SHP77 (cell line): ENCODE measurements around the gene RBM43.
"Not testable (repeated sequence)": the region's sequence is repeated elsewhere in the genome, so short reads cannot be mapped to it uniquely, and the experiment has no call there.

Experiments used
- DNase-seq, 2 experiments: peaks; one replicate each; lab custom pipeline; 2025; lab: John Stamatoyannopoulos, UW

The RBM43 gene

DNA sequence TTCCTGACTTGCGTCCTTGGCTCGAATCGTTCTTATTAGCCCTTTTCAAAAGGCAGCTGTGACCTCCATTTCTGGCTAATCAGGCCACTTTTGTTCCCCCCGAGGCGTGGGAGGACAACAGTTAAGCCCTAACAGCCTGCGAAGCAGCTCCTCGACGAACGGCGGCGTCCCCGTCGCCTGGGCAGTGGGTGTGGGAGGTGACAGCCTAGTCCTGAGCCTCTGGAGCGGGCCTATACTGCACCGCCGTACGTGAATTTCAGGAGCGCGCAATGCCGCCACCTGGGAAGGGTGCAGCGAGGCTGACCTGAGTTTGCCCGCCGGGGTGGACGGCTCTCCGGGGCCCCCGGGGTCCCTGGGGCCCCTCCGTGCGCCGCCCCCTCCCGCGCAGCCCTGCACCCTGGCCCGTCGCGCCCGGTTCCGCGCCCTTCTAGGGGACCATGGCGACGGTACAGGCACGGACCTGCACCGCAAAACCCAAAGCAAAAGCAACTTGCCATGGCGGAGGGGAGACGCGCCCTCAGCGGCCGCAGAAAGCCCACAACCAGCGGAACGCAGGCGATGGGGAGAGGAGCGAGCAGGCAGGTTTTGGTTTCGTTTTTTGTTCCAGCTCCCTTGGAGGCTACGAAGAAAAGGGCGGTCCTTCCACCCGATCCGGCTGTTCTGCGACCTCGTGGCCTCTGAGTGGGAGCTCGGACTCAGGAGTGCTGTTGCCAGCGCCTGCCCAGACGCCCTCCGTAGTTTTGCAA is at the start of gene RBM43:
Gene RBM43 (minus strand): TSS at position 633 of the 746 bp plus-strand sequence. CDS start 136 bp downstream, at position 497.
- DNase-seq: peak; percentile 0 to 5

DNA sequence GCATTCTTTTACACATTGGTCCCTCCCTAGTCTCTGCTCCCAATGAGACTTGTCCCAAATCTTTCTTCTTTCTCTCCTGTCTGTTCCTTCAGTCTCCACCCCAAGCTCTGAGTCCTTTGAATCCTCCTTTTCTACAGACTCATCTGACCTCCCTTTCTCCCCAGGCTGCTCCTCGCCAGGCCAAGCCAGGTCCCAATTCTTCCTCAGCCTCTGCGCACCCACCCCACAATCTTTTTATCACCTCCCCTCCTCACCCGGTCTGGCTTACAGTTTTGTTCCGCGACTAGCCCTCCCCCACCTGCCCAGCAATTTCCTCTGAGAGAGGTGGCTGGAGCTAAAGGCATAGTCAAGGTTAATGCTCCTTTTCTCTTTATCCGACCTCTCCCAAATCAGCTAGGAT is 48.6 kb upstream of the RBM43 start:
- not testable (repeated sequence) for DNase-seq

DNA sequence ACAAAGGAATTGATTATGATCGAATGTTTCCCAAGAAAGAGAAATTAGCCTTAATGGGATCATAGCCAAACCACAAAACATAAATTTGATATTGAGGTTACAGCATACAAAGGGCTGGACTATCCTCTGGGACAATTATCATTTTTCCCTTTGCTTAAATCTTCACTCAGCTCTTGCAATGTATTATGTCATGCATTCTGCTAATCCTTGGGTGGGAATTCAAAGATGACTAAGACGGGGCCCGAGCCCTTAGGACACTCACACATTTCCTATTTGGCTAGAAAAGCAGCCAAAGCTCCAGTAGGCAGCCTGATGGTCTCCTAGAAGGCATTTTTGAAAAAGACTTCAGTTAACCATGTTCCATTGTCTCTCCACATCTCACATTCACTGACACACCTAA is 45.0 kb upstream of the RBM43 start:
- DNase-seq: no peak

DNA sequence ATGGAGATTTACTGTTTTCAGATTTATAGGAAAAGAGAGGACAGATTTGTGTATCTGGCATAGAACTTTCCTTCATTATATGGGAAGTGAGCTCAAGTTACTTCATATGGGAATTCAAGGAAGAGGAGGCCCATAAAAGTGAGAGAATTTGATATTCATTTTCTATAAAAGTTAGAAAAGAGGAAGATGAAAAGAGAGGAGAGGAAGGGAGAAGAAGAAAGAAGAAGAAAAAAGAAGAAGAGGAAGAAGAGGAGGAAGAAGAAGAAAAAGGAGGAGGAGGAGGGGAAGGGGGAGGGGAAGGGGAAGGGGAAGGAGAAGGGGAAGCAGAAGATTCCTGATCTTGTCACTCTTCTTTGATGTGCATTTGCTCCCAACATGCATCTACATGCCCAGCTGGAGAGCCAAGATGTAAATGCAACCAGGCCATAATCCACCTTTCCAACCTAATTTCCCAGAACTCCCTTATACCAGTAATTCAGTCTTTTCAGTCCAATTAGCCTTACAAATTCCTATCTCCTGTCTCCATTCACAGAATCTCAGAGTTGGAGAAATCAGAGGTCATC is 43.5 kb upstream of the RBM43 start:
- DNase-seq: no peak

DNA sequence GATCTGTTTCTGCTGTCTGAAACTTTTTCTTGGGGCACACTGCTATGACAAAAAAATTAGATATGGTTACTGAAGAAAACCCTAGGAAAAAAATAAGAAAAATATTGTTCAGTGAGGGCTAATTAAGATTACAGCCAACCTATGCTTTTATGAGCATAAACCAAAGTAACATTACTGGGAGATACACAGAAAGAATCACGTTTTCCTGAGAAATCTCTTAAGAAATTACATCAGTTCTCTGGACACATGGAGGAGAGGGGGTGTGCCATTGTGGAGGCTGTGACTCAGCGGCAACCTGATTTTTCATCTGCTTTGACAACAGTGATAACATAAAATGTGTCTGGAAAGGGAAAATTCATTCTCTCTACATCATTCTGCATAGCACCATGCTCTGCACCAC is 41.2 kb upstream of the RBM43 start:
- no peak for DNase-seq

DNA sequence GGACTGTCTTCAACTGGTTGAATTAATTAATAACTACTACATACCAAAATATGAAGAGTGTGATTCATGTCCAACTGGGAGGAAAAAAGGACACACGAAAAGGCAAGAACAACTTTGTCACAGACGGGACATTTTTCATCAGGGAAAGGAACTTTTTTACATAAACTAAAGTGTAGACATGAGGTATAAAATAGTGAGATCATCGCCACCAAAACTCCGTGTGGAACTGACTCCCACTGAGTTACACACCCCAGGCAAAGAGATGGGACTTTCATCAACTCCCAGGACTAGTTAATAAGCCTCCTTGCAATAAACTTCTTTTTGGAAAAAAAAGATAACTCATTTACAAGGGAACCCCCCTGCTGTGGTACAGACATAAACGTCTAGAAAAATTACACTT is 40.7 kb upstream of the RBM43 start:
- no peak for DNase-seq

DNA sequence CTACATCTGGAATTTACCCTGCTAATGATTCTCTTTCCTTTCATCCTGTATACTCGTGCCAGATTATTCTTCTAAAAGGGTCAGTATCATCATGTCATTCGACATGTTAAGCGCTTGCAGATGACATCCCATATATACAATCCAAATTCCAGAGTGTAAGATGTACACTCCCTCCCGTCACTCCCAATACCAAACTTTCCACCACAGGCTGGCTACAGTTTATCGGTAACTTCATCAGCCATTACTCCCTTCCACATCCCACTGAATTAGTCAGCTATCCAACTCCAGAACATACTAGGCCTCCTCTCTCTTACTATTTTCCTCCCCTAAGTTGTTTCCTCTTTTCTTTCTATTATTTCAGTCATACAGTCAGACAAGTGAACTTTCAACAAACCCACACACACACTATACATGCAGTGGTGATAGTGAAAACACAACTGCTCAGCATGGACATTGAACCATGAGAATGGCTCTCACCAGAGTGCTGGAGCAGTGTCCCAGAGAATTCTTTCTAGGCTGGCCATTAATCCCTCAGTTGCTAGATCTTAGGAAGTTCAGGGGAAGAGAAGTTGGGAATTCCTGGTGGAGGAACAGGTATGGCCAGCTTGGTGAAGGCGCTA is 38.4 kb upstream of the RBM43 start:
- DNase-seq: no peak

DNA sequence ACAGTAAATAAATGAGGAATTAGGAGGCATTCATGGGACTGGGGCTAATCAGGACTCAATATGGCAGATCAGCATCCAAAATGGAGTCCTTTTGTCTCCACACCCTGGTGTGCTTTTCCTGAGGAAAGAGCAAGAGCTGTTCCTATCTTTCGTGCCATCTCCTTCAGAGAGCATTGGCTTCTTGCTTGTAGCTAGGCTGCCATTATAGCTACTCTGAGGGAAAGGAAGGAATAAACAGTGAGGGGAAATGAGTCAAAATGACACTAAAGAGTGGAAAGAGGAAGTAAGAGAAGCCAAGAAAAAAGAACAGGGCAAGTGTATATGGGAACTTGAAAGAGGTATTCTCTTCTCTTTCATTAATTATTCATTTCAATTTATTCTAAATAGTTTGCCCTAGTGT is 36.2 kb upstream of the RBM43 start:
- no peak for DNase-seq

DNA sequence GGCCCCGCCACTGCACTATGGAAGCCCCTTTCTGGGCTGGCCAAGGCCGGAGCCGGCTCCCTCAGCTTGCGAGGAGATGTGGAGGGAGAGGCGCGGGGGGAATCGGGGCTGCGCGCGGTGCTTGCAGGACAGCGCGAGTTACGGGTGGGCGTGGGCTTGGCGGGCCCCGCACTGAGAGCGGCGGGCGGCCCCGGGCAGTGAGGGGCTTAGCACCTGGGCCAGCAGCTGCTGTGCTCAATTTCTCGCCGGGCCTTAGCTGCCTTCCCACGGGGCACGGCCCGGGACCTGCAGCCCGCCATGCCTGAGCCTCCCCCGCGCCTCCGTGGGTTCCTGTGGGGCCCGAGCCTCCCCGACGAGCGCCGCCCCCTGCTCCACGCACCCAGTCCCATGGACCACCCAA is 34.3 kb upstream of the RBM43 start:
- DNase-seq: not testable (repeated sequence)

DNA sequence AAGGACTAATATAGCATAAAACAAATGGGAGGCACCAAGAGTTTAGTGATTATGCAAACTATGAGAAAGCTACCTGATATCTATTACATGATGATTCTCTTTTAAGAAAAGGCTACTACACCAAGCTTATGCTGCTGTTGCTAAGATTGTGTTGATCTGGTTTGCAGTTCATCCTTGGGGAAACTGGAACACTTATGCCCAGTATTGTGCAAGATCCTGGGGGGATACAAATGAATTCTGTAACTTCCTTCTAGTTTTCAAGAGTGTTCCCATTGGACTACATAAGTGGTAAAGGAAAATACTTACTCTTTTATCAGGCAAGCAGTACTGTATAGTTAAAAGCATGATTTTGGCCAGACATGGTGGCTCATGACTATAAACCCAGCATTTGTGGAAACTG is 30.9 kb upstream of the RBM43 start:
- DNase-seq: no peak

DNA sequence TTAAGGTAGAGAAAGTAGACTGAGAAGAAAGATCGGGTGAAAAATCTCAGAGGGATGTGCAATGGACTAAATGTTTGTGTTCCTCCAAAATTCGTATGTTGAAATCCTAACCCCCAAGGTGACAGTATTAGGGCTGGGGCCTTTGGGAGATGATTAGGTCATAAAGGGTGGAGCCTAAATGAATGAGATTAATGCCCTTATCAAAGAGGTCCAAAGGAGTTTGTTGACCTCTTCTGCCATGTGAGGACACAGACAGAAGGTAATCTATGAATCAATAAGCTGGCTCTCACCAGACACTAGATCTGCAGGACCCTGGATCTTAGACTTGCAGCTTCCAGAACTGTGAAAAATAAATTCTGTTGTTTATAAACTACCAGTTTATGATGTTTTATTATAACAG is 30.5 kb upstream of the RBM43 start:
- no peak for DNase-seq

DNA sequence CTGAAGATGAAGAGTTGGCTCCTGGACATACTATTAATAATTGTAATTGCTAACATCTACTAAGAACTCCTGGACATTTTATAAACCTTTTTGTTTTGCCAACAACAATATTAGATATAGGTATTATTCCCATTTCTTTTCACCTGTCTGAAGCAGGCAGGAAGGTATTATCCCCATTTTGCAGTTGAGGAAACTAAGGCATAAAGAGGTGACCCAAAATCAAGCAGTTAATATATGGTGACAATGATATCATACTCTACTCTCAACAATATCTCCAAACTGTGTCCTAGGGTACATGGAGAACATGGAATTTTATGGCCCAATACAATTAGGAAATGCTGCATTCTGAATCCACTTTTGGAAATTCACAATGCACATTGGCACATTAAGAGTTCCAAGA is 29.6 kb upstream of the RBM43 start:
- no peak for DNase-seq

DNA sequence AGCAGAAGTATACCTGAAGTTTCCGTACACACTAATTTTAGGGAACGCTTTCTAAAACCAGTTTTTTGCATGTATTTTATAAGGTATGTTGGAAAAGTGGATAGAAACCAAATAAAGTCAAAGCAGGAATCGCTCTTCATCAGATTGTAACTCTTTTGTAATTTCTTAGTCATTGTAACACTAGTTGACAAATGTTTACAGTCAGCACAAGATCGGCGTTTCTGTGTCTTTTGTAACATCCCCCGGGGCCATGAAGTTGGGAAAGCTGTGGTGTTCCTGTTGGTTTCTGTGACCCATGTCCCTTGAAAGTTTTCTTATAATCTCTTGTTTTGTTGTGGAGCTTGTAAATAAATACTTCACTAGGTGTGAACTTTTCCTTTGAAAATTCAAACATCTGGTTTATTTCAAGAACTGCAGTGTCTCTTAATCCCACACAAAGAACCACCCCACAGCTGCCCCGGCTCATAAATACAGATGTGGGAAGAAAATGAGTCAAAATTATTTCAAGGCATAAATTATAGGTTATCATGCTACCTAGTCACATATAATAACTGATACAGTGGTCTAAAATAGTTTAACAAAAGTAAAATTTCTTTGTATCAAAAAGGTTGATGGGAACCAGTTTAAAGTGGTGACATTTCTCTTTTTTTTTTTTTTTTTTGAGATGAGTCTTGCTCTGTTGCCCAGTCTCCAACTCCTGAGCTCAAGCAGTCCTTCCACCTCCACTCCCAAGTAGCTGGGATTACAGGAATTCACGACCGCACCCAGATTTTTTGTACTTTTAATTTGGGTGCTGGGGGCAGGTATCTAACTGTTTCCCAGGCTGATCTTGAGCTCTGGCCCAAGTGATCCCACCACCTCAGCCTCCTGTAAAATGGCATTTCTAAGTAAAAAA is 28.6 kb upstream of the RBM43 start:
- DNase-seq: no peak

DNA sequence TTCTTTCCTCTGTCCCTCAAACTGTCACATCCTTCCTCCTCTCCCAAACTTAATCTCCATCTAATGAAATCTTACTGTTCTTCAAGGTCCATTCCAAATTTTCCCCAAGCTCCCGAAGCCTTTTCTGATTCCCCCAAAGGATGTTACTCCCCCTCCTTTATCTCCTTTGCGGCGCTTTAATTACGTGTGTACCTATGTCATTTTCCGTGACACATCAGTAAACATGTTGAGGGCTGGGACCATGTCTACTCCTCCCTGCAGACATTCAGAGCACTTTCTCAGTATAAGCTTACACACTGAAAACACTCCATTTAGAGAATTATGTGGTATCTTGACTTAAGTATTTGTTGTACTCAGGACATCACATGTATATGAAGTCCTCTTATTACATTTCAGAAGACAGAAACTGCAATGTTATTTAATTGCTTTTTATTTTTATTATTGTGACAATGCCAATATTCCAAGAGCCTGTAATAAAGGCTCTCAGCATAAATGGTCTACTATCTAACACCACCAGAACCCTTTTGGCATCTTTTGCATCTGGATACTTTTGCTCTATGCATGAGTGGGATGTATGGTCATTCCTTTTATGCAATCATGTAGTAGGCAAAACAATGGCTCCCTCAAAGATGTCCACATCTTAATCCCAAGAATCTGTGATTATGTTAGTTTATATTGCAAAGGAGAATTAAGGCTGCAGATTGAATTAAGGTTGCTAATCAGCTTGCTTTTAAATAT is 26.0 kb upstream of the RBM43 start:
- DNase-seq: no peak

DNA sequence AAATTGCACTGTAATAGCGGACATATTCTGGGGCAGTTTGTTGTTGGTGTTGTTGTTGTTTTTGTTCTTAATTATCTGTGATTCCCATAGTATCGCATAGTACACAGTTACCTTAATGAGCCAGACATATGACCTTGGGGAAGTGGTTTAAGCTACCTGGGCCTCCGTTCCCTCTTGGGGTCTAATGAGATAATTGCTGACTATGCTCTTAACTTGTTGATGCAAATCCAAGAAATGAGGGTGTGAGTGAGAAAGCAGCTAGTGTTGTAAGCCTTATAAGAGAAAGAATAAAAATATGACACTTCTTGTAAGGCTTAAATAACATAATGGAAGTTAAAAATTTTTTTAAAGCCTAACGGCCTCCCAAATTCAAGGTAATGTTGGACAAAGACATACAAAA is 20.7 kb upstream of the RBM43 start:
- no peak for DNase-seq

DNA sequence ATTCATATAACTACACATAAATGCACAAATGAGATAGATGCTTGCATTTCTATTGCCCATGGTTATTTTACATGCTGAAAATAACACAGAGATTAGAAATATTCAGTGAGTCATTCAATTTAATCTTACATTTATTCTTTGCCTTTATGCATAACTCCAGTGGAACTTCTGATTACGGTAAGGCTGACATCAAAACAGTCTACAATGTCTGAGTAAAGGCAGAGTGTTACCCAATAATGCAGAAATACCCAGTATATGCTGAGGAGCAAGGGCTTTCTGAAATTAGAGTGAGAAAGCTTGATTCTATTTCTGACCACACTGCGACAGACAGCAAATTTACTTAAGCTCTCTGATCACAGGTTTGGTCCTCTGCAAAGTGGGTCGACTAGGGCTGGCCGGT is 18.6 kb upstream of the RBM43 start:
- DNase-seq: no peak

DNA sequence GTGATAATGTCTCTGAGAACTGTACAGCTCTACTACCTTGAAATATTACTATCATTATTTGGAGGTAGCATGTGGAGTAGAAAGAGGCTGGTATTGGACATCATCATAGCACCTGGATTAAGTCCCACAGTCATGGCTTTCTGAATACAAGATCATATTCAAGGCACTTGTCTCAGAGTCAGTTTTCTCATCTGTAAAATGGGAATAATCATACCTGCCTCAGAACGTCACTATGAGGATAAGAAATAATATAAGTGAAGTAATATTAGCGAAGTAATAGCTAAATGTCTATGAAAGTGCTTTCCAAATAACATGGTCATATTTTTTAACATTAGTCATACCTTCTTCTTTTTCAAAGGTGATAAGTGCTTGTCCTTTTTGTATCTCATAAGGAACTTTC is 16.8 kb upstream of the RBM43 start:
- no peak for DNase-seq

DNA sequence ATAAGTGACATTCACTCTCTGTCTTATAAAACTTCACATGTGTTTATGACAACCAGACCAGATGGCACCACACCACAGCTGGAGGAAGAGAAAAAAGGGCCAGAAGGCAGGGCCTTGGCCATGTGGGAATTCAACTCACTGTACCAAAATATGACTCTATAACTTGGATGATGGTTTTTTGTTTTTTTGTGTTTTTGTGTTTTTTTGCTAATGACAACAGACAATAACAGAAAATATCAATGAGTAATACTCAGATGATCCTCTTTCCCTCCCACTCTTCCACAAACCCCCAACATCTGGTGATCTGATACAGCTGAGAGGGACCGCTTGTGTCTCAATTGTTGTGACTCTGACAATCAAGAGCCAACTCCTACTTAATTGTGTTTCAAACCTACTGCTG is 15.4 kb upstream of the RBM43 start:
- DNase-seq: no peak

DNA sequence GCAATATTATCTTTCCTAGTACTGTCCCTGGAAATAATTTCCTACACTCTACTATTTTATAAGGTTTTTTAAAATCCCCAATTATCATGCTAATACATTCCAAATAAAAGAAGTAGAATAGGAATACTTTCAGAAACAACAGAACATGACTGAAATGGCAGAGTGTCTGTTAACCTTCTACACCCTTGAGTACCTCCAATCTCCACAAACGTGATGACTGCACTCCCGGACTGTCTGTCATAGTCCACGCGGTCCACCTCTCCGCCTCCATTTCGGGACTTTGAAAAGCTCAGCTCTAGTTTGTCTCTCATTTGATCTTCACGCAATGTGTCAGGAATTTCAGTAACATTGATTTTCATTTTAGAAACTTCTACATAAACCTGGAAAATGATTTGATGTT is 13.6 kb upstream of the RBM43 start:
- no peak for DNase-seq

DNA sequence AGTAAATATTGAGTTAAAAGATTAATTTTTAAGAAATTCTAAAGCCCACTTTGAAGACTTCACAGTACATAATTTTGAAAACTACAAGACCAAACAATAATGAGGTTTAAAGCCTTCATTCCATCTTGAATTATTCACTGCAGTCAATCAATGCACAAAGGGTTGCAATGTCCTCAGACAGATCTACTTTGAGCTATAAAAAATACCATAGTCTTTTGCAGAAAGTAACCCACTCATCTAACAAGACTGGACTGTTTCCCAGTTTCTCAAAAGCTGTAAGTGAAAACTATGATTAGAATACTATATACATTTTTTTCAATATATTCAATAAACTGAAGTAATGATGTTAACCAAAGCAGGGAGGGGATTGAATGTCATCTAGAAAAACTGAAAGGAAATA is 10.2 kb upstream of the RBM43 start:
- no peak for DNase-seq

DNA sequence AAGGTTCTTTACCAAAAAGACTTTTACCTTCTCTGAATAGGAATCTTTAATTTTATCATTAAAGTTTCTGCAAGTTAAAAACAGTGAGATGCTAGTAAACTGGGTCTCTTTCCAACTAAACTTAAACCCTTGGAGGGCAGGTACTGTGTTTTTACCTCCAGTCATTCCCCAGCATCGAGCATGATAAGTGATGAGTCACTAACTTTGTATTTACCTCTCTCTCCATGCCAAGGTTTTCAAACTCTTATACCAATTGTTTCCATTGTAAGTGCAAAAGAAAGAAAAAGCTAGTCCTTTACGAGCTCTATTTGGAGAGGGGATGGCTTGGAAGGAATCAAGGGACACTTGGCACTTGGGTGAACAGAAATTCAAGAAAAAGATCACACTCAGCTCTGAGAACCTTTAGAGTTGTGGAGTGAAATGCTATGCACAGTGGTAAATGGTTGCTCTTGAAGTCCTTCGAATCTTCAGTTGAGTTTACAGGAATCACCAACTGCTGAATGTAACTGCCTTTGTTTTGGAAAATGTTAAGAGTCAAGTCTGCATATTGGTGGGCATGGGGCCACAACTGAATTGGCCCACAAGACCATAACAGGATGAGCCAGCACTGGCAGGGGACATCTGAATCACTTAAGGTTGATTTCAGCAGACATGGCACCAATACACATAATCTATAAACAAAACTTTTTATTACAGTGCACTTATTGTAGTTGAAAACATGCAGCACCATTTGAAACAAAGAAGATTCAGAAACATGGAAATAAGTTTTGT is 8.3 kb upstream of the RBM43 start:
- no peak for DNase-seq
